Spinal cord (tissue), 10 donors: ENCODE measurements around the gene MACIR. TPM values are rescaled to one million over a fixed set of nuclear protein-coding genes. Genes with fewer than 3 reads are reported as not detected.
A peak's percentile ranks its signal among the peaks of the same experiment; 100 is the strongest.
"Not testable (repeated sequence)": the region's sequence is repeated elsewhere in the genome, so short reads cannot be mapped to it uniquely, and the experiment has no call there.

Experiments used
- DNase-seq, 6 donors: peaks; one replicate each; pipeline versions ENCODE4 v3.0.0 to v3.0.0-alpha.2; 2013 to 2015; ENCODE audit warnings: low spot score in 6 of 6, low read depth in 4 of 6
- H3K27ac ChIP-seq: one replicate; pipeline ENCODE4 v1.5.1; 2013; ENCODE audit warnings: low read depth, low read length, control low read depth
- H3K27me3 ChIP-seq: one replicate; pipeline ENCODE4 v1.6.1; 2013; ENCODE audit warnings: low read length; ENCODE audit not compliant: control insufficient read depth, insufficient read depth
- H3K36me3 ChIP-seq: one replicate; pipeline ENCODE4 v1.6.1; 2013; ENCODE audit warnings: low read length; ENCODE audit not compliant: control insufficient read depth, insufficient read depth
- H3K4me1 ChIP-seq: one replicate; pipeline ENCODE4 v1.6.1; 2013; ENCODE audit warnings: low read length; ENCODE audit not compliant: control insufficient read depth, insufficient read depth
- H3K4me3 ChIP-seq: one replicate; pipeline ENCODE4 v1.5.1; 2013; ENCODE audit warnings: low read depth, low read length, control low read depth
- H3K9me3 ChIP-seq: one replicate; pipeline ENCODE4 v1.6.1; 2013; ENCODE audit warnings: low read length; ENCODE audit not compliant: control insufficient read depth, insufficient read depth
- WGBS: methylation state at CpG from one replicate; pipeline ENCODE4 v1.1.5; 2013; ENCODE audit warnings: missing lambda C conversion rate; ENCODE audit not compliant: insufficient coverage; 5-methylcytosine and 5-hydroxymethylcytosine counted together
- long read RNA-seq, 4 donors: transcript quantifications; one replicate each; lab custom pipeline, GENCODE V29; 2026
- polyA plus RNA-seq, 2 donors: library from polyadenylated mRNA; unstranded; fragments of 120-200 nt; gene quantifications; one replicate each; pipeline ENCODE4 v1.2.1, GENCODE V29; 2013; ENCODE audit not compliant: insufficient read length in 2 of 2
- total RNA-seq, 2 donors: library from RNA; depleted of rRNA in 1 of 2; stranded (reverse); fragments of 120-200 nt in 1 of 2; fragments of >200 nt in 1 of 2; gene quantifications; one replicate each; pipeline versions ENCODE4 v1.2.3 to v1.2.4, GENCODE V29; 2013 to 2014
- donor health status: healthy.

MACIR gene, protein sequence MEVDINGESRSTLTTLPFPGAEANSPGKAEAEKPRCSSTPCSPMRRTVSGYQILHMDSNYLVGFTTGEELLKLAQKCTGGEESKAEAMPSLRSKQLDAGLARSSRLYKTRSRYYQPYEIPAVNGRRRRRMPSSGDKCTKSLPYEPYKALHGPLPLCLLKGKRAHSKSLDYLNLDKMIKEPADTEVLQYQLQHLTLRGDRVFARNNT
- 10 to 100 TPM; 22.2 to 35.2 TPM for total RNA-seq
- polyA plus RNA-seq = 10 to 100 TPM; 38.9 to 48.7 TPM
- long read RNA-seq, donor 1, transcript C5orf30-201 (3 exons, 3,049 nt) = major isoform, 14 of 17 reads
- long read RNA-seq, donor 1, partial matches to known transcripts = 0 of 17 reads
- long read RNA-seq, donor 1, other reads (novel, unspliced or antisense) = 0 of 17 reads
- long read RNA-seq, donor 2, transcript C5orf30-201 (3 exons, 3,049 nt) = major isoform, 5 of 8 reads
- long read RNA-seq, donor 2, partial matches to known transcripts = 0 of 8 reads
- long read RNA-seq, donor 2, other reads (novel, unspliced or antisense) = 0 of 8 reads
- long read RNA-seq, donor 3, transcript C5orf30-201 (3 exons, 3,049 nt) = major isoform, 9 of 12 reads
- long read RNA-seq, donor 3, partial matches to known transcripts = 0 of 12 reads
- long read RNA-seq, donor 3, other reads (novel, unspliced or antisense) = 0 of 12 reads
- long read RNA-seq, donor 4, partial matches to known transcripts = 0 of 4 reads
- long read RNA-seq, donor 4, other reads (novel, unspliced or antisense) = 0 of 4 reads

DNA sequence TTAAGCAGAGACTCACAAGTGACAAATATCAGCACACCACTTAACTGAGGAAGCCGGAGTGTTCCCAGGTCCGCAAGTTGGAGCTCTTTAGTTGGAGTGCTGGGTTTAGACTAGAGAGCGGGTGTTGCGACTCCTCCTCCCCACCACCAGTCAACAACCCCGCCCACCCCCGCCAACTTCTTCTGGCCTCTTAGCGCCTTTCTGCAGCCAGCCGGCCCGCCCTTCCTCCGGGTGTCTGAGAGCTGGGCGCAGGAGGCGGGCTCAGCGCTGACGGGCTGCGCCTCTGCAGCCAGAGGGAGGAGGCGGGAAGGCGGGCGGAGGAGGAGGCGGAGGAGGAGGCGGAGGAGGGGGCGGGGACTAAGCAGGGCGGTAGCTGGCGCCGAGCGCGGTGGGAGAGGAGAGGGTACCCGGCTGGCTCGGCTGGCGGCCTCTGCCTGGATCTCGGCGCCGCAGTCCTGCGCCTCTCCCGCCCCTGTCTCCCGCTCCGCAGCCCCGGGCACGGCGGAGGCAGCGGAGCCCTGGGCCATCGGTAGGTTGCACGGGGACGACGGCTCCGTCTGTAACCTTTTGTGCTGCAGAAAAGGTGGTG is at the start of gene MACIR:
Gene MACIR, plus strand, starts transcription at position 396 of the 589 bp plus-strand sequence. CDS start 17,157 bp downstream, outside the sequence.
- H3K27ac ChIP-seq = peak within 1 kb of the TSS; percentile 92
- 0% methylated on average over 39 of the region's 45 CpGs for WGBS

DNA sequence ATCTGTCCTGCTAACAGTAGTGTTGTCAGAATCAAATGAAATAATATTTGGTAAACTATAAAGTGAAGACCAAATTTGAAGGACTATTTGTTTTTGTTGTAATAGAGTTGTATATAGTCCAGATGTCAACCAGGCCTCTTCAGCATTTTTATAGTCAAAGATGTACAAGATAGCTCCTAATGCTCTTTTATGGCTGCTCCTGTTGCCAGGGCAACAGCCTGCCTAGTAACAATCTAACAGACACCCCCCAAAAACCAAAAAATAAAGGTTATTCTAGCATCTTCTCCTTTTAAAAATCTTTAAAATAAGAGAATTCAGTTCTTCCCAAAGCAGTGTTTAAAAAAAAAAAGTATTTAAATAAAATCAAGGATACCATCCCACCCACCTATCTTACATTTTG is 49.5 kb upstream of the MACIR start:
- no peaks in the 10 kb centered on the region for H3K27me3 ChIP-seq
- no peaks in the 10 kb centered on the region for H3K4me1 ChIP-seq
- H3K9me3 ChIP-seq = no peaks in the 10 kb centered on the region
- no peaks in the 10 kb centered on the region for H3K36me3 ChIP-seq
- no peak overlapping the region for H3K4me3 ChIP-seq
- DNase-seq = no peak
- H3K27ac ChIP-seq = no peak overlapping the region

More for the DNA sequence above, at the start of gene MACIR:
- H3K9me3 ChIP-seq = no peaks in the 10 kb centered on the region
- peaks cover 3% of the 10 kb centered on the region for H3K4me1 ChIP-seq
- H3K36me3 ChIP-seq = no peaks in the 10 kb centered on the region
- H3K4me3 ChIP-seq = peak within 1 kb of the TSS; percentile 89
- no peaks in the 10 kb centered on the region for H3K27me3 ChIP-seq
- peak; percentile 86 to 98 (median 94) for DNase-seq

- H3K36me3 ChIP-seq = no peaks in the 10 kb centered on the region
- no peaks in the 10 kb centered on the region for H3K27me3 ChIP-seq
- H3K27ac ChIP-seq = no peak overlapping the region
- DNase-seq = no peak
- WGBS = no CpG with 5 or more reads among the region's 2 CpGs
- H3K4me3 ChIP-seq = no peak overlapping the region
- H3K4me1 ChIP-seq = no peaks in the 10 kb centered on the region
- H3K9me3 ChIP-seq = no peaks in the 10 kb centered on the region
Measured at GRCh38 chr5:103210952-103211351, 47.6 kb upstream of the MACIR start.

- no peaks in the 10 kb centered on the region for H3K27me3 ChIP-seq
- no peaks in the 10 kb centered on the region for H3K4me1 ChIP-seq
- H3K4me3 ChIP-seq = no peak overlapping the region
- 91% methylated on average over 1 of the region's 2 CpGs for WGBS
- H3K36me3 ChIP-seq = no peaks in the 10 kb centered on the region
- DNase-seq = no peak
- no peak overlapping the region for H3K27ac ChIP-seq
- H3K9me3 ChIP-seq = no peaks in the 10 kb centered on the region
Measured at GRCh38 chr5:103211576-103212561, 46.7 kb upstream of the MACIR start.

- no CpG with 5 or more reads among the region's 2 CpGs for WGBS
- Histone ChIP-seq H3K27me3 (no peaks in the 10 kb centered on the region), H3K27ac (no peak overlapping the region), H3K9me3 (no peaks in the 10 kb centered on the region), H3K4me3 (no peak overlapping the region), H3K36me3 (no peaks in the 10 kb centered on the region), H3K4me1 (no peaks in the 10 kb centered on the region)
- DNase-seq = no peak
Measured at GRCh38 chr5:103216137-103216536, 42.4 kb upstream of the MACIR start.

DNA sequence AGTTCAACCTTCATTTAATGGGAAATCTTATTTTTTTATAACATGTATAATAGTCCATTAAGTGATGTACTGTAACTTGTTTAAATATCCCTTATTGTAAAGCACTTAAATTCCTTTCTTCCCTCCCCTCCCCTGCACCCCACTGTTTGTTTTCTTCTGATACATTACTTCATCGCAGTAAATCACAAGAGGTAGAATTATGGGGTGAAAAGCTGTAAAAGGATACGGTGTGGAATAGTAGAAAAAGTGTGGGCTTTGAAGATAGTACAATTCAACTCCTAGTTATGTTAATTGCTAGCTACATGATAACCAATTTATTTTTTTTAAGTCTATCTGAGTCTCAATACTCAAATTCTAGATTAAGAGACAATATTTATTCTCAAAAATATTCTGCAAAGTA is 41.9 kb upstream of the MACIR start:
- Histone ChIP-seq H3K36me3 (no peaks in the 10 kb centered on the region), H3K4me3 (no peak overlapping the region), H3K9me3 (no peaks in the 10 kb centered on the region), H3K4me1 (no peaks in the 10 kb centered on the region), H3K27me3 (no peaks in the 10 kb centered on the region), H3K27ac (no peak overlapping the region)
- WGBS = no CpG with 5 or more reads among the region's 2 CpGs
- DNase-seq = no peak

- no peak overlapping the region for H3K4me3 ChIP-seq
- no peak for DNase-seq
- no peaks in the 10 kb centered on the region for H3K9me3 ChIP-seq
- no peak overlapping the region for H3K27ac ChIP-seq
- H3K4me1 ChIP-seq = no peaks in the 10 kb centered on the region
- no peaks in the 10 kb centered on the region for H3K27me3 ChIP-seq
- no peaks in the 10 kb centered on the region for H3K36me3 ChIP-seq
Measured at GRCh38 chr5:103217101-103217500, 41.5 kb upstream of the MACIR start.

GRCh38 chr5:103218164-103218563 is 40.4 kb upstream of the MACIR start:
- Histone ChIP-seq H3K4me1 (no peaks in the 10 kb centered on the region), H3K27ac (no peak overlapping the region), H3K9me3 (no peaks in the 10 kb centered on the region), H3K36me3 (peaks cover 2% of the 10 kb centered on the region), H3K27me3 (no peaks in the 10 kb centered on the region), H3K4me3 (no peak overlapping the region)
- DNase-seq = no peak
- 40% methylated on average over 1 of the region's 5 CpGs for WGBS

DNA sequence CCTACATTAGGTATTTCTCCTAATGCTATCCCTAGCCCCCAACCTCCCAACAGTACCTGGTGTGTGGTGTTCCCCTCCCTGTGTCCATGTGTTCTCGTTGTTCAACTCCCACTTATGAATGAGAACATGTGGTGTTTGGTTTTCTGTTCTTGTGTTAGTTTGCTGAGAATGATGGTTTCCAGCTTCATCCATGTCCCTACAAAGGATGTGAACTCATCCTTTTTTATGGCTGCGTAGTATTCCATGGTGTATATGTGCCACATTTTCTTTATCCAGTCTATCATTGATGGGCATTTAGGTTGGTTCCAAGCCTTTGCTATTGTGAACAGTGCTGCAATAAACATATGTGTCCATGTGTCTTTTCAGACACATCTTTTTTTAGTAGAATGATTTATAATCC is 39.5 kb upstream of the MACIR start:
- H3K4me1 ChIP-seq, H3K27ac ChIP-seq, H3K36me3 ChIP-seq, DNase-seq, H3K9me3 ChIP-seq, H3K27me3 ChIP-seq, H3K4me3 ChIP-seq: not testable (repeated sequence)
- no CpG with 5 or more reads among the region's 2 CpGs for WGBS
